Ovary (tissue), 9 donors: Measurements from ENCODE around the gene PRKG1. TPM values are rescaled to one million over a fixed set of nuclear protein-coding genes. Genes with fewer than 3 reads are reported as not detected.
"Not testable (repeated sequence)": the region's sequence is repeated elsewhere in the genome, so short reads cannot be mapped to it uniquely, and the experiment has no call there.

Experiments used
- DNase-seq, 5 donors: peaks; one replicate each; pipeline ENCODE4 v3.0.0-alpha.2; 2019 to 2020
- H3K27ac ChIP-seq, 2 donors: fragments of 200-600 bp; one replicate each; pipeline versions ENCODE4 v1.5.1 to v1.8.0; 2019 to 2022
- H3K27me3 ChIP-seq: fragments of 200-600 bp; one replicate; pipeline ENCODE4 v1.8.0; 2022
- H3K36me3 ChIP-seq: fragments of 200-600 bp; sonication (generic); one replicate; pipeline ENCODE4 v1.5.1; 2019
- H3K4me1 ChIP-seq: one replicate; pipeline ENCODE4 v1.8.1; 2013; ENCODE audit warnings: mild to moderate bottlenecking, moderate library complexity; ENCODE audit not compliant: insufficient read depth
- H3K4me3 ChIP-seq: fragments of 200-600 bp; sonication (generic); one replicate; pipeline ENCODE4 v1.5.1; 2017
- H3K9me3 ChIP-seq, 2 donors: fragments of 200-600 bp in 1 of 2; sonication (generic) in 1 of 2; one replicate each; pipeline versions ENCODE4 v1.5.1 to v1.8.1; 2013 to 2019; ENCODE audit warnings: mild to moderate bottlenecking in 1 of 2, moderate library complexity in 1 of 2
- EP300 ChIP-seq: sonication (generic); formaldehyde crosslinking; IDR thresholded peaks from one replicate; pipeline ENCODE4 v1.6.1; 2017; ENCODE audit warnings: antibody characterized with exemption
- POLR2A ChIP-seq: fragments of 450-650 bp; IDR thresholded peaks from one replicate; pipeline ENCODE4 v1.6.1; 2017; ENCODE audit warnings: antibody characterized with exemption, mild to moderate bottlenecking, moderate library complexity
- WGBS, 3 donors: extraction: QIAGEN DNeasy Blood & Tissue Kit in 1 of 3; methylation state at CpG; one replicate each; pipeline versions ENCODE4 v1.1.5 to v1.1.7; 2013 to 2017; 5-methylcytosine and 5-hydroxymethylcytosine counted together
- intact Hi-C, 4 donors: fragments of 100-400 bp; cut with DNase I; formaldehyde crosslinking; loops; one replicate each; pipeline versions ENCODE4 v1.11.0 to v1.15.1; 2022 to 2023
- polyA plus RNA-seq, 2 donors: library from polyadenylated mRNA; stranded (reverse); fragments of 200-250 nt in 1 of 2; fragments of 350-450 nt in 1 of 2; fragmentation: Illumina TruSeq in 1 of 2; extraction: RNeasy Lipid Tissue Mini Kit (QIAGEN cat#74804) in 1 of 2; gene quantifications; one replicate each; pipeline ENCODE4 v1.2.3, GENCODE V29; 2013 to 2014
- total RNA-seq, 7 donors: library from RNA; depleted of rRNA in 2 of 7; stranded (reverse); fragments of >200 nt in 2 of 7; fragmentation: NEBNext Ultra II Directional in 3 of 7; extraction: Animal tissue kit (Norgen Biotek cat#: 25700) in 3 of 7; gene quantifications; one replicate each; pipeline versions ENCODE4 v1.1.0 to v1.2.4, GENCODE V29; 2016 to 2023
- TF ChIP-seq, protein P1 (sequence below), 3 donors: fragments of 450-650 bp in 2 of 3; fragments of 200-600 bp in 1 of 3; IDR thresholded peaks; one replicate each; pipeline versions ENCODE4 v1.5.1 to v1.8.0; 2016 to 2022; ENCODE audit warnings: antibody characterized with exemption in 3 of 3, mild to moderate bottlenecking in 1 of 3
- donor health status: DM: no; HTN: no; CAD: no; lungs with moderate emphysema.
- donor health status: DM: no; HTN: no; CAD: no.
- donor health status: Bipolar disorder and iron deficiency.
- donor health status: DM: yes; HTN: yes; CAD: no.
- donor health status: DM: no; HTN: no; CAD: no.
- donor health status: DM: yes; HTN: yes; CAD: no.

PRKG1 gene
- total and polyA plus RNA-seq, 9 donors, result 2.8 to 21.1 (median 15.7) TPM

DNA sequence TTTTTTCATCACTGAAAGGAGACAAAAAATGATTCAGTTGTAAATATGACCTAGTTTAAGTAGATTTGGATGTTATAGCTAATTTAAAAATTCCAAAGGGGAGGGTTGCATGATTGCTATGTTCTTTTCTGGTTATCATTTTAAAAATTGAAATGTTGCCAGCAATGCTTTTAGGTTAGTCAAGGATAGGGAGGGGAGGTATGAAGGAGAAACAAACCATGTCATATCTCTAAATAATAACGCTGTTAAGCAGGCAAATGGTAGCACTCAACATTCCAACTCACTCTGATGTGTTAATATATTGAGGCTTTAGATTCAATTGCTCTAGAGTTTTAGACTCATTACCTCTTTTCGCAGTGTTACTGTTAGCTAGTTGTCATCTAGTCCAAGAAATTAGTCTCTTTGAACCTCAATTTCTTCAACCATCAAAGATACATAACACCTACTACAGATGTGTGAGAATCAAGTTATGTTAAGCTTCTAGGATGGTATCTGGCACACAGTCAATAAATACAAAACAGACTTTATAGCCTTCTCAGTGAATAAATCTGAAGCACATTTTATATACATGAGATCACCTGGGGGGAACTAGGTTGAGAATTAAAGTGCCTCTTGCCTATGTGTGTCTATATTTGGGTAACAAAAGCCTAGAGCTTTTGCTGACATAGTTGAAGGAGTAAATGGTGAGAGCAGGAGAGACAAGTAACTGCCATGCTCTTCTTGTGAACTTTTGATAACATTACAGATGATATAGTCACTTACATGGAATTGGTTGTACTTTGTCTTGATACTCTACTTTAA lies 500.2 kb downstream of the PRKG1 start:
- Histone ChIP-seq H3K27ac (no peak overlapping the region), H3K9me3 (no peaks in the 10 kb centered on the region), H3K4me3 (no peak overlapping the region), H3K27me3 (no peaks in the 10 kb centered on the region), H3K36me3 (no peaks in the 10 kb centered on the region), H3K4me1 (no peaks in the 10 kb centered on the region)
- TF ChIP-seq, protein P1, sequence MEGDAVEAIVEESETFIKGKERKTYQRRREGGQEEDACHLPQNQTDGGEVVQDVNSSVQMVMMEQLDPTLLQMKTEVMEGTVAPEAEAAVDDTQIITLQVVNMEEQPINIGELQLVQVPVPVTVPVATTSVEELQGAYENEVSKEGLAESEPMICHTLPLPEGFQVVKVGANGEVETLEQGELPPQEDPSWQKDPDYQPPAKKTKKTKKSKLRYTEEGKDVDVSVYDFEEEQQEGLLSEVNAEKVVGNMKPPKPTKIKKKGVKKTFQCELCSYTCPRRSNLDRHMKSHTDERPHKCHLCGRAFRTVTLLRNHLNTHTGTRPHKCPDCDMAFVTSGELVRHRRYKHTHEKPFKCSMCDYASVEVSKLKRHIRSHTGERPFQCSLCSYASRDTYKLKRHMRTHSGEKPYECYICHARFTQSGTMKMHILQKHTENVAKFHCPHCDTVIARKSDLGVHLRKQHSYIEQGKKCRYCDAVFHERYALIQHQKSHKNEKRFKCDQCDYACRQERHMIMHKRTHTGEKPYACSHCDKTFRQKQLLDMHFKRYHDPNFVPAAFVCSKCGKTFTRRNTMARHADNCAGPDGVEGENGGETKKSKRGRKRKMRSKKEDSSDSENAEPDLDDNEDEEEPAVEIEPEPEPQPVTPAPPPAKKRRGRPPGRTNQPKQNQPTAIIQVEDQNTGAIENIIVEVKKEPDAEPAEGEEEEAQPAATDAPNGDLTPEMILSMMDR (IDR thresholded peaks at IDR 0.05), result no peak
- TF ChIP-seq EP300 (no peak), POLR2A (no peak)
- no peak for DNase-seq
- 30 to 37% (median 35%) methylated on average over 2 of the region's 2 CpGs for WGBS, 3 donors
- intact Hi-C loops, result no loop called here

DNA sequence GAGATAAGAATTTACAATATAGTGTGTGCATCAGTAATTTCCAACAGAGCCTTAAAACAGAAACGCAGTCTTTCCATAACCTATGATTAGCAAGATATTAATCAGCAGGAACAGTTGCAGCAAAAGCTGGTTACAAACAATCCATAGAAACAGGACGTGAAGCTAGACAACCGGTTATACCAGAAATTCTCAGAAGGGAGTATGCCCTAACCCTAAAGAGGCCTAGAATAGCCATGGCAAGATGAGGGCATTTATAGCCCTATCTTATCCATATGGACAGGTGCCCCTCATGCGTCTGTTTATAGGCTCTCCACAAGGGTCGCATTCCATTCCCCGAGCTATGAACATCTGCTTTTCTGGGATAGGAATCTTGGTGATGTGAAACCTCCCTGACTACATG lies 506.9 kb downstream of the PRKG1 start:
- H3K27ac ChIP-seq, H3K27me3 ChIP-seq, H3K9me3 ChIP-seq, H3K36me3 ChIP-seq, H3K4me1 ChIP-seq, intact Hi-C loops, DNase-seq, H3K4me3 ChIP-seq: not testable (repeated sequence)
- WGBS, 3 donors, result 87 to 94% (median 88%) methylated on average over 6 of the region's 6 CpGs

DNA sequence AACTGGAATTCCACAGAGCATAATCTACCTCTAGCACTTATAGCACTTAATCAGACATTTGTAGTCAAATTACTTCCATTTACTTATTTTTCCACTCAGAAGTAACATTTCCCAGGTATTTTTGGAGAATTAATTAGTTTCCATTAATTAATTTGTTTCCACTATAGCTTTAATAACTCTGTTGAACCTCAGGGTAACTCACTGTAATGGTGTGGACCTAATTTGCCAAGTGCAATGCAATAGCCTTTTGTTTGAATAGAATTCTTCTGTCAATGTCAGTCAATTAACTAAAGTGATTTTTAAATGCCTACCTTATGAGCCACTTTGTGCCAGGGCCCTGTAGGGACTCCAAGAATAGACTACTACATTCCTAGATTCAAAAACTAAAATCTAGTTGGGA lies 509.7 kb downstream of the PRKG1 start:
- intact Hi-C loops, result no loop called here
- no peak overlapping the region for H3K4me3 ChIP-seq
- H3K27ac ChIP-seq, result no peak overlapping the region
- no peaks in the 10 kb centered on the region for H3K36me3 ChIP-seq
- DNase-seq, result no peak
- H3K4me1 ChIP-seq, result no peaks in the 10 kb centered on the region
- TF ChIP-seq, protein P1 (IDR thresholded peaks at IDR 0.05), result no peak
- H3K27me3 ChIP-seq, result no peaks in the 10 kb centered on the region
- H3K9me3 ChIP-seq, result no peaks in the 10 kb centered on the region

DNA sequence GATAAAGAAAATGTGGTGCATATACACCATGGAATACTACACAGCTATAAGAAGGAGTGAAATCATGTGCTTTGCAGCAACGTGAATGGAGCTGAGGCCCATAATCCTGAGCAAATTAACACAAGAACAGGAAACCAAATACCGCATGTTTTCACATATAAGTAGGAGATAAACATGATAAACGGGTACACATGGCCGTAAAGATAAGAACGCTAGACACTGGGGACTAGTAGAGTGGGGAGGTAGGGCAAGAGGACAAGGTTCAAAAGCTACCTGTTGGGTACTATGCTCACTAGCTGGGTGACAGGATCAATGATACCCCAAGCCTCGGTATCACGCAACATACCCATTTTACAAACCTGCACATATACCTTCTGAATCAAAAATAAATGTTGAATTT lies 511.5 kb downstream of the PRKG1 start:
- Histone ChIP-seq H3K4me1 (no peaks in the 10 kb centered on the region), H3K27me3 (no peaks in the 10 kb centered on the region), H3K9me3 (no peaks in the 10 kb centered on the region), H3K4me3 (no peak overlapping the region), H3K36me3 (no peaks in the 10 kb centered on the region), H3K27ac (no peak overlapping the region)
- intact Hi-C loops, result no loop called here
- no peak for DNase-seq
- WGBS, 3 donors, result 92 to 94% (median 94%) methylated on average over 7 of the region's 7 CpGs
- TF ChIP-seq EP300 (no peak), POLR2A (no peak)
- TF ChIP-seq, protein P1 (IDR thresholded peaks at IDR 0.05), result no peak

DNA sequence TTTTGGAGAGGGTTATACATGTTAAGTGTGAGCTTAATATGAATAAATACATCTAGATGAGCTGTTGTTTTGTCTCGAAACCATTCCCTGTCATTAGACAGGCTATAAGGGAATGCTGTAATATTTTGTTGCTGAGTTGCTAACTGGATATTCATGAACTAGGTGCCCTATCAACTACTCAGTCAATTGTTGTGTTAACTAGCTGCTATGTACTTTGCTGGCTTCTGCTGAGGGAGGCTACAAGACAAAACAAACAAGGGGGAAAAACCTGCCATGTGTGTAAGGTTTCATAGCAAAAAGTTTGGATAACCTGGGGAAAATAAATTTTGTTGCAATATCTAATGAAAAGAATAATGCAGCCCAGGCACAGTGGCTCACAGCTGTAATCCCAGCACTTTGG lies 514.7 kb downstream of the PRKG1 start:
- no peaks in the 10 kb centered on the region for H3K4me1 ChIP-seq
- H3K27ac ChIP-seq, result no peak overlapping the region
- intact Hi-C loops, result no loop called here
- no peaks in the 10 kb centered on the region for H3K27me3 ChIP-seq
- no peak for DNase-seq
- whole genome bisulfite sequencing, 3 donors, result 84 to 96% (median 91%) methylated on average over 1 of the region's 1 CpG
- H3K9me3 ChIP-seq, result no peaks in the 10 kb centered on the region
- H3K36me3 ChIP-seq, result no peaks in the 10 kb centered on the region
- H3K4me3 ChIP-seq, result no peak overlapping the region
- TF ChIP-seq, protein P1 (IDR thresholded peaks at IDR 0.05), result no peak
